ELF-1 (cell line): Measurements from ENCODE around the gene KRIT1.
"Not testable (repeated sequence)": the region's sequence is repeated elsewhere in the genome, so short reads cannot be mapped to it uniquely, and the experiment has no call there.

Source experiments
- DNase-seq: peaks from one replicate; pipeline ENCODE4 v3.0.0-alpha.2; 2016; ENCODE audit warnings: low read depth, low spot score

Gene KRIT1

DNA sequence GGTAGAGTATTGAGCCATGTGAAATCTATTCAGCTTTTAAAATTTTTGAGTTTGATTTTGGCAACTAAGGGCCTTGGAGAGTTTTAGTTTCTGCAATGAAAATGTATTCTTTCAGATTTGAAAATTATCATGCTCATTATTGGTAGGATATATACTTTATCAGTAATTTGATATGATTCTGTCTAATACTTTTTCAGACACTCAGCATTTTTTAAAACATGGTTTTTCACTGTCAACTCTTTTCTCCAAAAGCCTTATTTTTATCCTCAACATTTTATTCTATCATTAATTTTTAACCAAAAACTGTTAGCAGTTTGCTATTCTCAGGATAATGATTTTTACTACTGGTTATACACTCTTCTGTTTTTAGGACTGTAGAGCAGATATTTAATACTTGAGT is 4.9 kb upstream of the KRIT1 start:
- DNase-seq: no peak

DNA sequence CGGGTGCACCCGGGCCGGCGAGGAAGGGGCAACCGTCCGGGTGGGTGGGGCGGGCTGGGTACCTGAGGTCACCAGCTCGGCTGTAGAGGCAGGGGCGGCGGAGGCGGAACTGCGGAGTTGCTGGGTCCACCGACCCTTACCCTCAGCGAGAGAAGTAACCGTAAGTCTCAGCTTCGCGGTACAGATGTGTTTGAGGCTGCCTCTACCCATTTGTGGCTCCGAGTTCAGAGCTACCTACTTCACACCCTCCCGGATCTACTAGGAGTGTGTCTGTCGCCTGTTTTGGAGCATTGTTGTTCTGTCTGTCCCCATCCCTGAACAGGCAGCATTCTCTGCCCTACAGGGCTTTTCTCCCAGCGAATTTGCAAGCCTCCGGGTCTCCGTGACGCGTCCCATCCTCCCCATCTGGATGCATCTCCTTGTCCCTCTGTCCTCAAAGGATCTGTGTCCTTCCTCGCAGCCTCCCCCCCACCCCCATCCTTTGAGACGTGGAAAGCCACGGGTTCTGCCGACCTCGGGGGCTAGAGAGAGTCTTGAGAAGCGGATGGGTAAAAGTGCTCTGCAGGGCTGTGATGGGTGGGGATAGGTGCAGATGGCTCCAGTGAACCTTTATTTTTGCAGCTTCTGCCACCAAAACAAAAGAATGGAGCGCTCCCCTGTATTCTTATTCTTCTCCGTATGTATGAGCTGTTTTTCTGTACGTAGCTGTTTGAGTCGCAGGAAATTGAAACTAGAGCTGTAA is 817 bp upstream of the KRIT1 start:
- DNase-seq: peak; percentile 70

DNA sequence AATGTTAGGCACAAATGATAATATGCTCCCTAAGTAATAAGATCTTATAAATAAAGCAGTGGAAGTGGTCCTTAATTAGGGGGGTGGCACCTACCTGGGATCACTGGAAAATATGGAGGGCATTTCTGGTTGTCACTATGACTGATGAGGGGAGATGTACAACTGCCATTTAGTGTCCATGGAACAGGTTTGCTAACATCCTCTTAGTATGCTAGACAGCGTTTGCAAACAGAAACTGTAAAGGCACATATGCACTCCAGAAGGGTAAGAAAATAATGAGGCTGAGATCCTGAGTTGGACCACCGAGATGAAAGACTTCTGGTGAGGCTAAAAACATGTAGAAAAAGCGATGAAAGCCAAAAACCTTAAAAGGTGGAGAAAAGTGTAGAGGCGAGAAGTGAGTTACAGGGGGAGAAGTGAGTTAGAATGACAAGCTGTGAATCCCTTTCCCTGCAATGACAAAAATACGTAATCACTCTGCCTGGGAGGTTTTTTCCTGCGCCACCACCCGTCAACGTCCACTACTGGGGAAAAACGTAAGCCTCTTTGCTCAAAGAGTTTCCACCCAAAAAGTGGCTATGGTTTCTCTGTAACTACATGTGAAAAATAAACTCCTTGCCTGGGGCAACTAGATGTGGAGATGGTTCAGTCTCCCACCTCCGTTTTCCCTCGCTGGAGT is 767 bp downstream of the KRIT1 start:
- no peak for DNase-seq

DNA sequence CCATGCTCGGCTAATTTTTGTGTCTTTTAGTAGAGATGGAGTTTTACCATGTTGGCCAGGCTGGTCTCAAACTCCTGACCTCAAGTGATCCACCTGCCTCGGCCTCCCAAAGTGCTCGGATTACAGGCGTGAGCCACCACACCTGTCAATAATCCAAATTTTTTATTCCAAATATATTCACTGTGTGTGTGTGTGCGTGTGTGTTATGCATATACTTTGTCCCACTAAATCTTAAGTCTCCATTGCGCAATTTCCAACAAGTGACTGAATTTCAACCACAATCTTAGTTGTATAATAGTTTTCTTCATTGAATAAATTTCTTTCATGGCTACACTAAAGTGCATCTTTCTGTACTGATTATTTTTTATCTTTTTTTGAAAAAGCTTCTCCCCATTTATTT is 2.7 kb downstream of the KRIT1 start:
- no peak for DNase-seq

DNA sequence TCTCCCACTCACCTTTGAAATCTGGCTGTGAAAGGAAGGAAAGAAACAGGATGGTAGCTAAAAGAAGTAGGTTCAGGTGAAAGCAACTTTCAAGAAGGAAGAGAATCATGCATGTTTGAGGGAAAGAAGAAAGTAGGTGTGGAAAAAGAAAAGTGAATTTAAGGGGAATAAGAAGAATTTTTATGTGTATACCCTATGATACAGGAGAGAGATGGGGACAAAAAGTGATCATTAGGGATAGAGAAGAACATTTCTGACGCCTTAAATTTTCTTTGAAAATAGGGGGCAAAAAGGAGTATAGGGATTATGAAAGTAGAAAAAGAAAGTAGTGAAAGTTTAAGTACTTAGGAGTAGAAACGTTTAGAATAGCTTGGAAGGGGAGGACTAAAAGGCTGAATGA is 15.2 kb downstream of the KRIT1 start:
- no peak for DNase-seq

DNA sequence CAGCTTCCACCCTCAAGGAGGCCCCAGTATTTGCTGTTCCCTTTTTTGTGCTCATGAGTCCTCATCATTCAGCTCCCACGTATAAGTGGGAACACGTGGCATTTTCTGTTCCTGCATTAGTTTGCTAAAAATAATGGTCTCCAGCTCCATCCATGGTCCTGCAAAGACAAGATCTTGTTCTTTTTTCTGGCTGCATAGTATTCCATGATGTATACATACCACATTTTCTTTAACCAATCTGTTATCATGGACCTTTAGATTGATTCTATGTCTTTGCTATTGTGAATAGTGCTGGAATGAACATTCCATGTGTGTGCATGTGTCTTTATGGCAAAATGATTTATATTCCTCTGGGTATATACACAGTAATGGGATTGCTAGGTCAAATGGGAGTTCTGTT is 17.0 kb downstream of the KRIT1 start:
- DNase-seq: no peak

DNA sequence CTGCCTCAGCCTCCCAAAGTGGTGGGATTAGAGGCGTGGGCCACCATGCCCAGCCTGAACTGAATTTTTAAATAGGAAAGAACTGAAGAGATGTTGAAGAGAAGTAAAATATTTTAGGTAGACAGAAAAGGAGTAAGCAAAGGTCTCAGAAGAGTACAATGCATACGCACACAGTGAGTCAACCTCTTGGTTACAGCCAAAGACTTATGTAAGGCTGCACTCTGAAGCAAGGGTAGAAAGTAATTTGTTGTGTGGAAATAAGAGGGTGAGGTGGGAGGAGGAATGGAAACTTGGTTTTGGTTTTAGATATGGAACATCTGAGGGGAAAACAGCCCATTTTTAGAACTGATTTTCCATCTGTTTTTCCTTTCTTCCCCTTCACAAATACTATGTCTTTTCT is 17.6 kb downstream of the KRIT1 start:
- no peak for DNase-seq

DNA sequence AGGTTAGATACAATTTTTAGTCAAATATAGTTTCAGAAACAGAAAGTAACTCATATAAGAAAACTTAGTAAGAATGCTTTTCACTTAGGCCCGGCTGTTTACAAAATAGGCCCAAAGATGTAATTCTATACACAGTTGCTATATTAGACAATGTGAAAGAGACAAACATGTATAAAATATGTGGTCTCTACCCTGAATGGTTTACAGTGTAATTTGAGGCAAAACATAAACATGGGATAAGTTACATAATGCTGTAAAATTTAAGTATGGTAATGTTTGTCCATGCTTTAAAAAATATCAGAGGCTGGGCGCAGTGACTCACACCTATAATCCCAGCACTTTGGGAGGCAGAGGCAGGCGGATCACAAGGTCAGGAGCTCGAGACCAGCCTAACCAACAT is 18.7 kb downstream of the KRIT1 start:
- DNase-seq: no peak

DNA sequence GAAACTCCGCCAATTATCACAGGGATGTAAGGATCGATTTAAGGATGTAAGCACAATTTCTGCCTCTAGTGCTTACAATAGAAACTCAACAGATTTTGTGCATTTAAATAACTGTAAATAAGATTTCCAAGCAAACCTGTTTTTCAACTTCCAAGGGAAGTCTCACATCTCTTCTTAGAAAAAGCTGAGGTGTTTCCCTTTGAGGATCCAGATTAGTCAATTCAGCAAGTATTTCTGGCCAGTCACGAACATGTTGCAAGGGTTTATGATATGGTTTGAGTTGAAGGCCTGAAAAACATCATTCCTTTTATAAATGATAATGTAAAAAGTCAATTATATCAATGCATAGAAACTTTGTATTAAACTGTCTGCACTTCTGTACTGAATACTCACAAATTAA is 23.9 kb downstream of the KRIT1 start:
- no peak for DNase-seq

DNA sequence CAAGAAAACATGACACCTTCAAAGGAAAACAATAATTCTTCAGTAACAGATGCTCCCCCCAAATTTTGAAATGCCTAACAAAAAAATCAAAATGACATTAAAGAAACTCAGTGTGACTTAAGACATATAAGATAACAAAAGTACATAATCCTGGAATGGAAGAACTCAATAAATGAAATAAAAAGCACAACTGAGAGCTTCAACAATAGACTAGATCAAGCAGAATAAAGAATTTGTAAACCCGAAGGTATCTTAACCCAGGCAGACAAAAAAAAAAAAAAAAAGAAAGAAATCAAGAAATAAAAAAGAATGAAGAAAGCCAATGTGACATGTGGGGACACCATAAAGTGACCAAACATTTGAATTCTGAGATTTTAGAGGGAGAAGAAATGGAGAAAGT is 39.0 kb downstream of the KRIT1 start:
- no peak for DNase-seq

DNA sequence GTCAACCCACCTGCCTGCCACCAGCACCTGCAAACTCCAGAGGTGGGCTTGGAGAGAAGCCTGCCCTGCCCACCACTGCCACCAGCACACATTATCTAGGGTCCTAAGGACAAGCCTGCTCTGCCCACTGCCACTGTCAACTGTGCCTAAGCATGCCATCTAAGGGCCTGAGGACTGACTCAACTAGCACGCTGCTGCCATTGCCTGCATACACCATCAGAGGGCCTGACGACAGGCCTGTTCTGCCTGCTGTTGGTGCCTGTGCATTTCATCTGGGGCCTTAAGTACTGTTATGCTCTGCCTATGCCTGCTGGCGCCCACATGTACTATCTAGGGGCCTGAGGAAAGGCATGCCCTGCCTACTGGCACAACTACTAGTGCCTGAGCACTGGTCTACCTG is 39.7 kb downstream of the KRIT1 start:
- DNase-seq: peak; percentile 2

DNA sequence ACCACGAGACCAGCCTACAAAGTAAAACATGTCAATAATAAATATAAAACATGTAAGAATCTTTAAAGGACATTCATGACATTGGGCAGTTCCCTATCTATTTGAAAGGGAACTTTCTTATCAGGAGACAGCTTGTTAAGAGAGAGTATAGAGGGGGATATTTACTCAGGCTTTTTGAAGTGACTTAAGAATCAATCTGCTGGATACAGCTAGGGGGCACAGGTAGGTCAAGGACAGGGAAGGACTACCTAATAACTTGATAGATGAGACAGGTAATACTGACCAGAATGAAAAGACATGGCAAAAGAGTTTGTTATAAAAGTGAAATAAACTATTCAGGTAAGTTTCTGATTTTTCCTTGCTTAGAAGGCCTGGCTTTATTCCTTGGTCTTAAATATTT is 44.9 kb downstream of the KRIT1 start:
- DNase-seq: no peak

DNA sequence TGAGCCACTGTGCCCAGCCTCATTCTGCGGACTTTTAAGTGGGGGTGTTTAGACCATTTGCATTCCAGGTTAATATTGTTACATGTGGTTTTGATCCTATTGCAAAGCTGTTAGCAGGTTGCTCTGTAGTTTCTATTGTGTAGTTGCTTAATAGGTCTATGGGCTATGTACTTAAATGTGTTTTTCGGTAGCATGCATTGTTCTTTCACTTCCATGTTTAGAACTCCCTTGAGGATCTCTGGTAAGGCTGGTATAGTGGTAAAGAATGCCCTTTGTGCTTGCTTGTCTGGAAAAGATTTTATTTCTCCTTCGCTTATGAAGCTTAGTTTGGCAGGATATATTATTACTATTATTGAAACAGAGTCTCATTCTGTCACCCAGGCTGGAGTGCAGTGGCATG is 53.4 kb downstream of the KRIT1 start:
- DNase-seq: no peak

DNA sequence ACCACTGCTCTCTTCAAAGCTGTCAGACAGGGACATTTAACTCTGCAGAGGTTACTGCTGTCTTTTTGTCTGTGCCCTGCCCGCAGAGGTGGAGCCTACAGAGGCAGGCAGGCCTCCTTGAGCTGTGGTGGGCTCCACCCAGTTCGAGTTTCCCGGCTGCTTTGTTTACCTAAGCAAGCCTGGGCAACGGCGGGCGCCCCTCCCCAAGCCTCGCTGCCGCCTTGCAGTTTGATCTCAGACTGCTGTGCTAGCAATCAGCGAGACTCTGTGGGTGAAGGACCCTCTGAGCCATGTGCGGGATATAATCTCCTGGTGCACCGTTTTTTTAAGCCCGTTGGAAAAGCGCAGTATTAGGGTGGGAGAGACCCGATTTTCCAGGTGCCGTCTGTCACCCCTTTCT is 56.5 kb downstream of the KRIT1 start:
- DNase-seq: not testable (repeated sequence)

DNA sequence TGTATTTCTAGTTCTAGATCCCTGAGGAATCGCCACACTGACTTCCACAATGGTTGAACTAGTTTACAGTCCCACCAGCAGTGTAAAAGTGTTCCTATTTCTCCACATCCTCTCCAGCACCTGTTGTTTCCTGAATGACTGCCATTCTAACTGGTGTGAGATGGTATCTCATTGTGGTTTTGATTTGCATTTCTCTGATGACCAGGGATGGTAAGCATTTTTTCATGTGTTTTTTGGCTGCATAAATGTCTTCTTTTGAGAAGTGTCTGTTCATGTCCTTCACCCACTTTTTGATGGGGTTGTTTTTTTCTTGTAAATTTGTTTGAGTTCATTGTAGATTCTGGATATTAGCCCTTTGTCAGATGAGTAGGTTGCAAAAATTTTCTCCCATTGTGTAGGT is 61.4 kb downstream of the KRIT1 start:
- DNase-seq: not testable (repeated sequence)

DNA sequence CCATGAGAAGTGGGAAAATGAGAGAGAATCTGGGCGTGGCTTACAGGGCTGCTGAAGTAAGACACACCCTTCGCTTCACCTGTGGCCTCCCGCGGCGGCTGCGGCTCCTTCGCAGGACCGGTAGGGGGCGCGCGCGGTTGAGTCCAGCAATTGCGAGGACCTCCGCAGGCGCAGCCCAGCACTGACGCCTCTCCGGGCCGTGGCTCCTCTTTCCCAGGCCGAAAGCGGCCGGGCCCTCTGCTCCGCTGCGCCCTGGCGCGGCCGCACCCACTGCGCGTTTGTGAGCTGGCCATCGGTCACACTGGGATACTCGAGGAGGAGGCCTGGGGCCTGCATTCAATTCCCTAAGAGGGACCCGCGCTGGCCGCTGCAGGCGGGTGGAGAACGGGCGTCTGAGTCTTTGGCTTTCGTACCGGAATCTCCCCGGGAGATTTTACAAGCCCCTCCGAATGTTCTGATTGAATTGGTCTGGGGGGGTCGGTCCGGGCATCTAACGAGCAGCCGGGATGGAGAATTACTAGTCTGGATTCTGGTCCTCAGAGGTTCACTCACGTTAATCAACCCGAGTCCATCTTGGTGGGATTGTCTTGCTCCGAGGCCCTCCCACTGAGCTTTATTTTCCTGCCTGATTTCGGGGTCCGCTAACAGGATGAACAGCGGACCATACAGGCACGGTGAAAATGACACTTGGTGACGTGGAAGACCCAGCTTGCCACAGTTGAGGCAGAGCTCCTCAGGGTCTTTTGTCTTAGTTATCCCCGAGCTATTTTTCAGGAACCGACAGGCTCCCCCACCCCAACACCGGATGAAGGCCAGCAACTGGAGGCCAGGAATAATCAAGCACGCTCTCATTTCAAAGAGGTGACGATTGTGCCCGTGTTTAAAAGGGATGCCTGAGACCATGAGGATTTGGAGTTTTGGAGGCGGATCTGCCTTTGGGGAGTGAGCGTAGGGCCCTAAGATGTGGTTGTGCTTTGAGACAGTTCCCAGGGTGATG is 66.5 kb downstream of the KRIT1 start, which contains the start of gene LRRD1:
Gene LRRD1, minus strand, starts transcription at position 215 of the 997 bp plus-strand sequence. CDS start 13,940 bp downstream, outside the sequence.
- DNase-seq: peak; percentile 99

DNA sequence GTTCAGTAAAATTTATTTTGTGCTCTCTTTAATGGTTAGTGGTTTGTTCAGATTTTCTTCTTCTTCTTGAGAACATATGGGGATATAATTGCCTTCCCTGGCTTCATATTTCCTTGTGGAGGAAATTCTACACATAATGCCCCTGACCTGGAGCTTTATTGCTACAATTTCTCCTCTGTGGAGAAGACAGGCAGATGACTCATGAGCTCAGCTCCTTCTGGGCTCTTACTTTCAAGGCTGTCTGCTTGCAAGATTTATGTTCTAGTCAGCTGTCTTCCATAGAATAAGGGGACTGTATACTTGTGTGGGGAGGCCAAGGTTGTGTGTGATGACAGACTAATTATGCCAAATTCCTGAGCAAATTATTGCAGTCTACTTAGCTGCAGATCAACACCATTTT is 68.4 kb downstream of the KRIT1 start:
- no peak for DNase-seq

DNA sequence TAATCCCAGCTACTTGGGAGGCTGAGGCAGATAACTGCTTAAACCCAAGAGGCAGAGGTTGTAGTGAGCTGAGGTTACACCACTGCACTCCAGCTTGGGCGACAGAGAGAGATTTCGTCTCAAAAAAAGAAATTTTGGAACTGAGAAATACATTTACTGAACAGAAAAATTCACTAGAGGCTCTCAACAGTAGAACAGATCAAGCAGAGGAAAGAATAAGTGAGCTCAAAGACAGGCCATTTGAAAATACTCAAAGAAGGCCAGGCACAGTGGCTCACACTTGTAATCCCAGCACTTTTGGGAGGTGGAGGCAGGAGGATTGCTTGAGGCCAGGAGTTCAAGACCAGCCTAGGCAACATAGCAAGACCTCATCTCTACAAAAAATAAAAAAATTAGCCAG is 76.2 kb downstream of the KRIT1 start:
- DNase-seq: not testable (repeated sequence)

DNA sequence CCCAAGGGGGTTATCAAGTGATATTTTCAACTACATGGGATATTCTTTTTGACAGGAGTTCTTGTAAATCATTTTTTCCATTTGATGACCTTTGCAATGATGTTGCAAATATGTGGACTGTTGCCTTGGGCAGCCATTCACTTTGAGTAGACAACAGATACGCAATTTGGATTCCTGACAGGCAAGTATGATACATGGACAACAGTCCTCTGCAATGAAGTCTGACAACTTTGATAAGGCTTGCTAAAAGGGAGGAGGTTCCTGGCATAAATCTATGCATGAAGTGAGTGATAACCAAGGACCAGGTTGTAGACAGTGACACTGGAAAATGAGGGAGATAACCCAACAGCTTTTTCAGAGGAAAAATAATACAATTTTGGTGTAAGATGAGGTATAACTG is 84.4 kb downstream of the KRIT1 start:
- DNase-seq: no peak

DNA sequence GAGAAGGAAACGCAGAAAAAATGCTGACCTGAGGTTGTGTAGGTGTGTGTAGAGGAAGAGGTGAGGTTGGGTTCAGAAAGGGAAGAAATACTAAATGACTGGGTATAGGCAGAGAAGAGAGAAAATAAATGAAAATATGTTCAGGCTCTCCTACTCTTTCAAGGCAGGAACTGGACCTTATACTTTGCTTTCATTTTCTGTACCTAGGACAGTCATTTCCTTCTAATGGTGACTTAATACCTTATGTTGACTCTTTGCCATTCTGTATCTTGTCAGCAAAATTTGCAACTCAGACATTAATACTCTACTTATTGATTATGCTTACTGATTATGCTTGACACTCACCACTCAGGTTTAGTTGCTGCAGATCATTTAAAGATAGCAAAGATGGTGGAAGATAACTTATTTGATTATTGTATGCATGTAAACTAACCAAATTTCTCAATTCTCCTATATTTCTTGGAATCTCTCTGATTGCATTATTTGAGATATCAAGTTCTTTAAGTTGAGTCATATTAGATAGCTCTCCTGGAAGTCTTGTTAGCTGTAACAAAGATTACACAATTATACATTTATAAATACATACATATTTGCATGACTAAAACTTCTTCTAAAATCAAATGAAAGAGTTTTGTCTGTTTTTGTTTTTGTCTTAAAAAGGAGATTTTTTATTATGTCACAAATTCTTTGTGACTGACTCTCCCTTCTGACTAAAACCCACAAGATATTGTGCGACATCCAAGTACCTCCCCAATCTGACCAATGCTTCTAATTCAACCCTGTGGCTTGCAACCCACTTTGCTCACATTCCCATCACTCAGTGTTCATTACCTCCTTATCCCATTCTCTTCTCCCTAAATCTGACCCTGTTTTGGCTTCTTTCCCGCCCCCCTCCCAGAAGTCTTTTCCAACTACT is 86.8 kb downstream of the KRIT1 start:
- no peak for DNase-seq

DNA sequence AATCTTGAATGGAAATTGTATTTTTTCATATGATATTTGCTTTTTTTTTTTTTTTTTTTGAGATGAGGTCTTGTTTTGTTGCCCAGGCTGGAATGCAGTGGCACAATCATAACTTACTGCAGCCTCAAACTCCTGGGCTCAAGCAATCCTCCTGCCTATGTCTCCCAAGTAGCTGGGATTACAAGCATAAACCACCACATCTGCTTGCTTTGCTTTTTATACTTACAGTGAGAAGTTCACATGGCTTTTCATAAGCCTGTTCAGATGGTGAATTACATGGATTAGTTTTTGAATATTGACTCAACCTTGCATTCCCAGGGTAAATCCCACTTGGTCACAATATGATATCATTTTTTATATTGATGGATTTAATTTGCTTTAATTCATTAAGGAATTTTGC is 88.7 kb downstream of the KRIT1 start:
- DNase-seq: no peak
